Measurements from ENCODE around the gene ELOVL7.
"Not testable (repeated sequence)": the region's sequence is repeated elsewhere in the genome, so short reads cannot be mapped to it uniquely, and the experiment has no call there.

The ELOVL7 gene

GRCh38 chr5:60829490-60830266 is 14.4 kb downstream of the ELOVL7 start:
- FAIRE-seq: no peak

GRCh38 chr5:60827201-60827600 is 16.9 kb downstream of the ELOVL7 start:
- FAIRE-seq: no peak

- FAIRE-seq: no peak
Measured at GRCh38 chr5:60826653-60827052, 17.4 kb downstream of the ELOVL7 start.

GRCh38 chr5:60823574-60823973 is 20.5 kb downstream of the ELOVL7 start:
- FAIRE-seq: no peak

GRCh38 chr5:60822285-60822556 is 21.8 kb downstream of the ELOVL7 start:
- no peak for FAIRE-seq

GRCh38 chr5:60821488-60822284 is 22.4 kb downstream of the ELOVL7 start:
- no peak for FAIRE-seq

- no peak for FAIRE-seq
Measured at GRCh38 chr5:60820593-60821487, 23.2 kb downstream of the ELOVL7 start.

GRCh38 chr5:60816138-60816537 is 27.9 kb downstream of the ELOVL7 start:
- FAIRE-seq: not testable (repeated sequence)

- no peak for FAIRE-seq
Measured at GRCh38 chr5:60814498-60814897, 29.6 kb downstream of the ELOVL7 start.

GRCh38 chr5:60812426-60812825 is 31.6 kb downstream of the ELOVL7 start:
- no peak for FAIRE-seq

GRCh38 chr5:60811105-60811504 is 33.0 kb downstream of the ELOVL7 start:
- FAIRE-seq: no peak

- no peak for FAIRE-seq
Measured at GRCh38 chr5:60810438-60811085, 33.5 kb downstream of the ELOVL7 start.

GRCh38 chr5:60809891-60810425 is 34.1 kb downstream of the ELOVL7 start:
- no peak for FAIRE-seq

- FAIRE-seq: no peak
Measured at GRCh38 chr5:60806591-60807243, 37.4 kb downstream of the ELOVL7 start.

- no peak for FAIRE-seq
Measured at GRCh38 chr5:60805463-60805862, 38.6 kb downstream of the ELOVL7 start.

- FAIRE-seq: no peak
Measured at GRCh38 chr5:60803712-60804111, 40.4 kb downstream of the ELOVL7 start.

GRCh38 chr5:60802986-60803385 is 41.1 kb downstream of the ELOVL7 start:
- no peak for FAIRE-seq

GRCh38 chr5:60802226-60802625 is 41.8 kb downstream of the ELOVL7 start:
- no peak for FAIRE-seq

- no peak for FAIRE-seq
Measured at GRCh38 chr5:60797482-60798153, 46.5 kb downstream of the ELOVL7 start.

- FAIRE-seq: not testable (repeated sequence)
Measured at GRCh38 chr5:60795424-60795950, 48.6 kb downstream of the ELOVL7 start.

GRCh38 chr5:60794691-60795090 is 49.4 kb downstream of the ELOVL7 start:
- no peak for FAIRE-seq
